Natural killer cell (primary cell): ENCODE data around the gene SLC16A11. TPM values are rescaled to one million over a fixed set of nuclear protein-coding genes. Genes with fewer than 3 reads are reported as not detected.

Experiments
- ATAC-seq, 3 donors: fragments of 150-1000 bp in 2 of 3; fragments of 200-7000 bp in 1 of 3; cut with Tn5 transposase; 1 replicate in 1 of 3; 2 replicates in 2 of 3; pipeline ENCODE4 v1.10.0; 2021; ENCODE audit warnings: mild to moderate bottlenecking in 2 of 3, moderate library complexity in 2 of 3
- DNase-seq, 2 donors: peaks; one replicate each; pipeline versions ENCODE4 v3.0.0 to v3.0.0-alpha.2; 2013 to 2021; ENCODE audit warnings: mixed read lengths in 1 of 2
- H3K27ac ChIP-seq: one replicate; pipeline ENCODE4 v1.5.1; 2013; ENCODE audit warnings: mild to moderate bottlenecking, low read length
- H3K27me3 ChIP-seq: one replicate; pipeline ENCODE4 v1.6.1; 2013; ENCODE audit warnings: low read length; ENCODE audit not compliant: control insufficient read depth, insufficient read depth
- H3K36me3 ChIP-seq: one replicate; pipeline ENCODE4 v1.6.1; 2013; ENCODE audit warnings: low read length; ENCODE audit not compliant: control insufficient read depth, insufficient read depth
- H3K4me1 ChIP-seq: one replicate; pipeline ENCODE4 v1.6.1; 2013; ENCODE audit warnings: low read length; ENCODE audit not compliant: control insufficient read depth, insufficient read depth
- H3K4me3 ChIP-seq: one replicate; pipeline ENCODE4 v1.5.1; 2013; ENCODE audit warnings: low read length
- H3K9me3 ChIP-seq: one replicate; pipeline ENCODE4 v1.6.1; 2013; ENCODE audit warnings: low read length; ENCODE audit not compliant: control insufficient read depth, insufficient read depth
- H3K27ac Mint-ChIP-seq, 2 donors: one replicate each; pipeline ENCODE4 v1.8.0; 2022; ENCODE audit warnings: mild to moderate bottlenecking in 2 of 2, mixed read lengths in 2 of 2, moderate library complexity in 1 of 2
- H3K27me3 Mint-ChIP-seq, 2 donors: one replicate each; pipeline ENCODE4 v1.8.0; 2022; ENCODE audit warnings: low read depth in 2 of 2, mixed read lengths in 2 of 2
- H3K36me3 Mint-ChIP-seq: one replicate; pipeline ENCODE4 v1.8.0; 2022; ENCODE audit warnings: mixed read lengths
- H3K4me1 Mint-ChIP-seq, 2 donors: one replicate each; pipeline ENCODE4 v1.8.0; 2022; ENCODE audit warnings: mixed read lengths in 2 of 2
- H3K4me3 Mint-ChIP-seq: one replicate; pipeline ENCODE4 v1.8.0; 2022; ENCODE audit warnings: mild to moderate bottlenecking, moderate library complexity, mixed read lengths
- H3K9me3 Mint-ChIP-seq, 2 donors: one replicate each; pipeline ENCODE4 v1.8.0; 2022; ENCODE audit warnings: mixed read lengths in 2 of 2
- CTCF ChIP-seq: fragments of 200-600 bp; IDR thresholded peaks from one replicate; pipeline ENCODE4 v1.8.0; 2022; ENCODE audit warnings: antibody characterized with exemption
- WGBS: methylation state at CpG from one replicate; pipeline ENCODE4 v1.1.7; 2013; ENCODE audit warnings: missing lambda C conversion rate; ENCODE audit not compliant: insufficient coverage; 5-methylcytosine and 5-hydroxymethylcytosine counted together
- intact Hi-C: fragments of 100-400 bp; cut with micrococcal nuclease; formaldehyde crosslinking; loops from one replicate; pipeline ENCODE4 v1.14.2; 2022
- total RNA-seq, 4 donors: library from RNA; stranded (reverse); fragments of 120-200 nt in 1 of 4; gene quantifications; one replicate each; pipeline versions ENCODE4 v1.2.3 to v1.2.4, GENCODE V29; 2013 to 2022

SLC16A11 gene
- total RNA-seq, 3 donors from 2014 or later (not counting 1 experiment from before 2014, with no cell fraction given), result 1.2 to 2.5 (median 1.6) TPM

- no peaks in the 10 kb centered on the region for H3K36me3 ChIP-seq
- ATAC-seq (no peak), DNase-seq (no peak)
- H3K27ac ChIP-seq, result no peak overlapping the region
- no peaks in the 10 kb centered on the region for H3K27me3 Mint-ChIP-seq
- no peaks in the 10 kb centered on the region for H3K9me3 Mint-ChIP-seq
- peak overlapping the region; percentile 60 for H3K4me3 Mint-ChIP-seq
- no peaks in the 10 kb centered on the region for H3K27me3 ChIP-seq
- peak overlapping the region; percentile 81 to 85 for H3K27ac Mint-ChIP-seq
- 95% methylated on average over 2 of the region's 3 CpGs for WGBS
- no peak overlapping the region for H3K4me3 ChIP-seq
- H3K4me1 ChIP-seq, result peaks cover 72% of the 10 kb centered on the region
- H3K4me1 Mint-ChIP-seq, result peaks cover 54 to 66% of the 10 kb centered on the region in 2 donors
- no peaks in the 10 kb centered on the region for H3K36me3 Mint-ChIP-seq
- intact Hi-C loops, result no loop called here
- TF ChIP-seq CTCF, result no peak
- H3K9me3 ChIP-seq, result no peaks in the 10 kb centered on the region
These were observed 14.8 kb downstream of the SLC16A11 start for GRCh38 chr17:7029096-7029495.

- ATAC-seq, result no peak
- intact Hi-C loops, result no loop called here
- H3K4me1 Mint-ChIP-seq, result peaks cover 48 to 74% of the 10 kb centered on the region in 2 donors
- H3K27ac ChIP-seq, result peak overlapping the region; percentile 47
- no peaks in the 10 kb centered on the region for H3K36me3 Mint-ChIP-seq
- no peak for TF ChIP-seq CTCF
- peaks cover 80% of the 10 kb centered on the region for H3K4me1 ChIP-seq
- no peaks in the 10 kb centered on the region for H3K36me3 ChIP-seq
- DNase-seq, result no peak
- no peaks in the 10 kb centered on the region for H3K9me3 Mint-ChIP-seq
- no peak overlapping the region for H3K4me3 ChIP-seq
- no peaks in the 10 kb centered on the region for H3K27me3 ChIP-seq
- no peak overlapping the region for H3K4me3 Mint-ChIP-seq
- peak overlapping the region; percentile 81 to 85 for H3K27ac Mint-ChIP-seq
- no peaks in the 10 kb centered on the region for H3K27me3 Mint-ChIP-seq
- no peaks in the 10 kb centered on the region for H3K9me3 ChIP-seq
- 90% methylated on average over 13 of the region's 13 CpGs for WGBS
These were observed 16.6 kb downstream of the SLC16A11 start for GRCh38 chr17:7027335-7027734.

DNA sequence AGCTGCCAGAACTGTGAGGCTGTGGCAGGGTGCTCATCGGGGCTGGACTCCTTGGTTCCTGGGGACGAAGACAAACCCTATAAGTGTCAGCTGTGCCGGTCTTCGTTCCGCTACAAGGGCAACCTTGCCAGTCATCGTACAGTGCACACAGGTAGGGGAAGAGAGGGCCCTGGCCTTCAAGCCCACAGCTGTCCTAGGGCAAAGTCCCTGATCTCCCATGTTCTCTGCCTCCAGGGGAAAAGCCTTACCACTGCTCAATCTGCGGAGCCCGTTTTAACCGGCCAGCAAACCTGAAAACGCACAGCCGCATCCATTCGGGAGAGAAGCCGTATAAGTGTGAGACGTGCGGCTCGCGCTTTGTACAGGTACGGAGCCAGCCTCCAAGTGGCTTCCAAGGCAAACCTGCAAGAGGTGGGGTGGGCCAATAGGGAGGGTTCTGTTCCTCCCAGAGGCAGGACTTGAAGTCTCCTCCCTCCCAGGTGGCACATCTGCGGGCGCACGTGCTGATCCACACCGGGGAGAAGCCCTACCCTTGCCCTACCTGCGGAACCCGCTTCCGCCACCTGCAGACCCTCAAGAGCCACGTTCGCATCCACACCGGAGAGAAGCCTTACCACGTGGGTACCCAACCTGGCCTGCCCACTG is 17.3 kb downstream of the SLC16A11 start:
- Mint-ChIP-seq H3K4me1 (peaks cover 43 to 77% of the 10 kb centered on the region in 2 donors), H3K4me3 (no peak overlapping the region), H3K27me3 (no peaks in the 10 kb centered on the region), H3K9me3 (no peaks in the 10 kb centered on the region), H3K36me3 (no peaks in the 10 kb centered on the region), H3K27ac (peak overlapping the region in 1 of 2 donors; percentile 81)
- Histone ChIP-seq H3K4me1 (peaks cover 80% of the 10 kb centered on the region), H3K9me3 (no peaks in the 10 kb centered on the region), H3K27me3 (no peaks in the 10 kb centered on the region), H3K36me3 (no peaks in the 10 kb centered on the region), H3K4me3 (no peak overlapping the region), H3K27ac (no peak overlapping the region)
- 95% methylated on average over 29 of the region's 29 CpGs for WGBS
- no peak for DNase-seq
- intact Hi-C loops, result no loop called here
- no peak for ATAC-seq
- TF ChIP-seq CTCF, result no peak

DNA sequence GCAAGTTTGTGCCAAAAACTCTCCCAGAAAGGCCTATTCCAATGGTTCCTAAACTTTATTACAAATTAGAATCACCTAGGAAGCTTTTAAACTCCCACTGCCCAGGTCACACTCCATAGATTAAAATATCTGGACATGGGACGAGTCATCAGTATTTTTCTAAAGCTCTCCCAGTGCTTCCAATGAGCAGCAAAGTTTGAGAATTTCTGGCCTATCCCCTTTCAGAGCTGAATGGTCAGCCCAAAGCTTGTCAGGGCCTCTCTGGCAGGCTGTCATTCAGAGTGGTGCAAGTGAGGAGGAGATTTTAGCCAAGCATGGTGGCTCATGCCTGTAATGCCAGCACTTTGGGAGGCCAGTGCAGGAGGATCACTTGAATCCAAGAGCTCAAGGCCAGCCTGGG is 18.6 kb downstream of the SLC16A11 start:
- peaks cover 78% of the 10 kb centered on the region for H3K4me1 ChIP-seq
- 100% methylated on average over 1 of the region's 1 CpG for WGBS
- peak overlapping the region; percentile 74 to 96 for H3K27ac Mint-ChIP-seq
- DNase-seq (no peak), ATAC-seq (no peak)
- H3K4me1 Mint-ChIP-seq, result peaks cover 46 to 83% of the 10 kb centered on the region in 2 donors
- no peak overlapping the region for H3K4me3 ChIP-seq
- H3K27ac ChIP-seq, result no peak overlapping the region
- H3K4me3 Mint-ChIP-seq, result peak overlapping the region; percentile 49
- no peaks in the 10 kb centered on the region for H3K27me3 Mint-ChIP-seq
- no peaks in the 10 kb centered on the region for H3K9me3 ChIP-seq
- no peaks in the 10 kb centered on the region for H3K9me3 Mint-ChIP-seq
- H3K36me3 ChIP-seq, result no peaks in the 10 kb centered on the region
- TF ChIP-seq CTCF, result no peak
- H3K27me3 ChIP-seq, result no peaks in the 10 kb centered on the region
- H3K36me3 Mint-ChIP-seq, result no peaks in the 10 kb centered on the region
- intact Hi-C loops, result no loop called here
